ENCODE results near the gene ZSWIM5.

GRCh38 chr1:45206808-45207623 lies 611 bp upstream of the ZSWIM5 start:
- TF ChIP-seq GATA2 (IDR thresholded peaks at IDR 0.05; ENCODE audit: low read depth, low read length) (peak; percentile 73), GATA3 (IDR thresholded peaks at IDR 0.05; ENCODE audit: low read depth, low read length) (peak; percentile 16; the same call in 1 of the 2 replicates)

Data from SH-SY5Y (cell line).